Prostate gland (tissue), 2 donors: ENCODE results near the gene PLS3.

ENCODE experiments used
- CTCF ChIP-seq, 4 experiments: fragments of 200-600 bp in 2 of 4; fragments of 450-650 bp in 2 of 4; sonication (generic) in 2 of 4; IDR thresholded peaks; 1 replicate in 3 of 4; 2 replicates in 1 of 4; pipeline ENCODE4 v1.5.1; 2016 to 2019; ENCODE audit warnings: antibody characterized with exemption in 4 of 4, mild to moderate bottlenecking in 2 of 4, moderate library complexity in 2 of 4
- POLR2A ChIP-seq: fragments of 450-650 bp; IDR thresholded peaks from one replicate; pipeline ENCODE4 v1.6.1; 2016; ENCODE audit warnings: antibody characterized with exemption, mild to moderate bottlenecking
- POLR2AphosphoS5 ChIP-seq: sonication (generic); formaldehyde crosslinking; IDR thresholded peaks from one replicate; pipeline ENCODE4 v1.6.1; 2017; ENCODE audit warnings: antibody characterized with exemption

DNA sequence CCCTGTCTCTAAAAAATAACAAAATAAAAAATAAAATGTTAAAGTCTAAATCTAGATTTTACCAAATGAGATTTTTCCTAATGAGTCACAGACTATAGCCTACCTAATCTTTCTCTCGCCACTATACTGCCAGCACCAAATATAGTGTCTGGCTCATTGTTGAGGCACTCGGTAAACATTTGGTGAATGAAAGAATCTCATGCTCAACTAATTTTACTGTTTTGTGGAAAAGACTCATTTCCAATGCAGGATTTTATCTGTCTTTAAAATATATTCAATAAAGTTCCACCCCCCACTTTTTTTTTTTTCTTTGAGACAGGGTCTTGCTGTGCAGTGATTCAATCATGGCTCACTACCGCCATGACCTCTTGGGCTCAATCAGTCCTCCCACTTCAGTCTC, 71.5 kb downstream of the PLS3 start:
- TF ChIP-seq CTCF (IDR thresholded peaks at IDR 0.05): no peak
- no peak for TF ChIP-seq POLR2AphosphoS5
- TF ChIP-seq POLR2A: no peak
